CD14-positive monocyte (primary cell): Measurements from ENCODE around the gene AP3B2. TPM values are rescaled to one million over a fixed set of nuclear protein-coding genes. Genes with fewer than 3 reads are reported as not detected.

Source experiments
- DNase-seq, 3 donors: peaks; one replicate each; pipeline ENCODE4 v3.0.0-alpha.2; 2011 to 2022
- H2AFZ ChIP-seq: 2 replicates; pipeline ENCODE4 v1.6.0; 2012; ENCODE audit warnings: mild to moderate bottlenecking, low read depth, low read length, inconsistent platforms; ENCODE audit not compliant: insufficient read depth, poor library complexity, severe bottlenecking
- H3K27ac ChIP-seq, 2 donors: 1 replicate in 1 of 2; 2 replicates in 1 of 2; pipeline ENCODE4 v1.5.1; 2012 to 2013; ENCODE audit warnings: low read length in 2 of 2, control low read depth in 1 of 2, inconsistent platforms in 1 of 2, low read depth in 1 of 2, mild to moderate bottlenecking in 1 of 2
- H3K27me3 ChIP-seq, 2 donors: one replicate each; pipeline versions ENCODE4 v1.6.0 to v1.6.1; 2011 to 2013; ENCODE audit warnings: low read length in 2 of 2; ENCODE audit not compliant: control insufficient read depth in 2 of 2, insufficient read depth in 2 of 2
- H3K36me3 ChIP-seq, 2 donors: replicated peaks in 1 of 2; 1 replicate in 1 of 2; 2 replicates in 1 of 2; pipeline versions ENCODE4 v1.5.1 to v1.6.1; 2012 to 2013; ENCODE audit warnings: low read length in 2 of 2, control low read depth in 1 of 2, inconsistent platforms in 1 of 2, mild to moderate bottlenecking in 1 of 2; ENCODE audit not compliant: insufficient read depth in 2 of 2, control insufficient read depth in 1 of 2
- H3K4me1 ChIP-seq, 2 donors: 1 replicate in 1 of 2; 2 replicates in 1 of 2; pipeline versions ENCODE4 v1.5.1 to v1.6.1; 2012 to 2013; ENCODE audit warnings: low read length in 2 of 2, control low read depth in 1 of 2, inconsistent platforms in 1 of 2, mild to moderate bottlenecking in 1 of 2, moderate library complexity in 1 of 2; ENCODE audit not compliant: insufficient read depth in 2 of 2, control insufficient read depth in 1 of 2
- H3K4me2 ChIP-seq: replicated peaks from 2 replicates; pipeline ENCODE3; 2012; ENCODE audit warnings: low read length, moderate library complexity, mild to moderate bottlenecking; ENCODE audit not compliant: poor library complexity, severe bottlenecking; ENCODE audit errors: extremely low read depth
- H3K4me3 ChIP-seq, 3 experiments: fragments of 200-600 bp in 1 of 3; sonication (generic) in 1 of 3; replicated peaks in 1 of 3; 1 replicate in 2 of 3; 2 replicates in 1 of 3; pipeline ENCODE4 v1.5.1; 2011 to 2013; ENCODE audit warnings: low read length in 3 of 3, mild to moderate bottlenecking in 3 of 3, control low read depth in 2 of 3, low read depth in 2 of 3, inconsistent platforms in 1 of 3, moderate library complexity in 1 of 3
- H3K79me2 ChIP-seq: 2 replicates; pipeline ENCODE4 v1.6.0; 2012; ENCODE audit warnings: mild to moderate bottlenecking, control low read depth, inconsistent platforms, low read length, moderate library complexity; ENCODE audit not compliant: insufficient read depth
- H3K9ac ChIP-seq: 2 replicates; pipeline ENCODE4 v1.6.0; 2017; ENCODE audit warnings: low read length, mild to moderate bottlenecking; ENCODE audit not compliant: insufficient read depth, poor library complexity, severe bottlenecking
- H3K9me3 ChIP-seq, 2 donors: replicated peaks in 1 of 2; 1 replicate in 1 of 2; 2 replicates in 1 of 2; pipeline versions ENCODE4 v1.5.1 to v1.6.1; 2012 to 2013; ENCODE audit warnings: low read length in 2 of 2, control low read depth in 1 of 2; ENCODE audit not compliant: control insufficient read depth in 1 of 2, insufficient read depth in 1 of 2
- H4K20me1 ChIP-seq: 2 replicates; pipeline ENCODE4 v1.6.0; 2012; ENCODE audit warnings: mild to moderate bottlenecking, low read length, control low read depth, moderate library complexity; ENCODE audit not compliant: insufficient read depth
- H3K27ac Mint-ChIP-seq, 7 donors: one replicate each; pipeline ENCODE4 v1.8.0; 2020; ENCODE audit warnings: mild to moderate bottlenecking in 7 of 7, mixed read lengths in 7 of 7, moderate library complexity in 6 of 7, inconsistent platforms in 2 of 7
- H3K27me3 Mint-ChIP-seq, 3 donors: one replicate each; pipeline ENCODE4 v1.8.0; 2021 to 2022; ENCODE audit warnings: low read depth in 3 of 3, mild to moderate bottlenecking in 3 of 3, mixed read lengths in 3 of 3, moderate library complexity in 3 of 3, inconsistent platforms in 1 of 3
- H3K36me3 Mint-ChIP-seq, 2 donors: one replicate each; pipeline ENCODE4 v1.8.0; 2020; ENCODE audit warnings: mixed read lengths in 2 of 2, inconsistent platforms in 1 of 2, mild to moderate bottlenecking in 1 of 2
- H3K4me1 Mint-ChIP-seq: one replicate; pipeline ENCODE4 v1.8.0; 2020; ENCODE audit warnings: mild to moderate bottlenecking, mixed read lengths
- H3K4me3 Mint-ChIP-seq, 2 donors: one replicate each; pipeline ENCODE4 v1.8.0; 2020; ENCODE audit warnings: mild to moderate bottlenecking in 2 of 2, mixed read lengths in 2 of 2, moderate library complexity in 1 of 2
- H3K9me3 Mint-ChIP-seq, 7 donors: one replicate each; pipeline ENCODE4 v1.8.0; 2020 to 2022; ENCODE audit warnings: mixed read lengths in 7 of 7, mild to moderate bottlenecking in 6 of 7, moderate library complexity in 6 of 7, inconsistent platforms in 2 of 7
- WGBS: methylation state at CpG from one replicate; pipeline ENCODE4 v1.1.5; 2013; ENCODE audit warnings: missing lambda C conversion rate; ENCODE audit not compliant: insufficient coverage; 5-methylcytosine and 5-hydroxymethylcytosine counted together
- intact Hi-C, 2 donors: fragments of 100-400 bp; cut with micrococcal nuclease; formaldehyde crosslinking; loops; one replicate each; pipeline versions ENCODE4 v1.15.0 to v1.15.1; 2023
- polyA plus RNA-seq, 3 donors: library from polyadenylated mRNA; depleted of rRNA in 1 of 3; unstranded in 2 of 3; stranded (reverse) in 1 of 3; fragments of 300-500 nt in 2 of 3; fragments of >200 nt in 1 of 3; fragmentation: Illumina TruSeq in 2 of 3; gene quantifications; 1 replicate in 2 of 3; 2 replicates in 1 of 3; pipeline ENCODE4 v1.2.3, GENCODE V29; 2012 to 2021
- TF ChIP-seq, protein P1 (sequence below): fragments of 200-600 bp; IDR thresholded peaks from one replicate; pipeline ENCODE4 v1.8.0; 2022; ENCODE audit warnings: antibody characterized with exemption, mild to moderate bottlenecking

Gene AP3B2
- polyA plus RNA-seq, 3 donors = 0.85 to 0.95 TPM; not detected in 1

DNA sequence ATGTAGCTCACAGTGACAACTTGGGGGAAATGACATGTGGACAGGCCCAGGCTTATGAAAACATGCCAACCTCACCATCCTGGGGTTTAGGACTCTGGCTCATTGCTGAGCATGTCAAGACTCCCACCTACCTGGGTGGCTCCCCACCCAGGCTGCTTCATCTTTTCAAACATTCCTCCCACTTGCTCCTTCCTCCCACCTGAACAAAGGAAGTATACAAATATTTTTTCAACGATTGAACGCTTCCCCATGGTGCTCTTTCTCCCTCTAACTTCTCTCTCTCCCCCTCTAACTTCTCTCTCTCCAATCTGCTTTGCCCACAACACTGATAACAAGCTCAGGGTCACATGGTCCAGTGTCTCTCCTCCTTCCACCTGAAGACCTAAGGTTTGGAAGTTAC, 34.8 kb downstream of the AP3B2 start:
- H3K36me3 ChIP-seq = no peaks in the 10 kb centered on the region
- H3K27ac Mint-ChIP-seq = no peak overlapping the region
- no peak overlapping the region for H3K4me3 Mint-ChIP-seq
- H3K4me1 Mint-ChIP-seq = peaks cover under 1% of the 10 kb centered on the region
- DNase-seq = no peak
- H3K4me2 ChIP-seq = no peak overlapping the region
- no peaks in the 10 kb centered on the region for H3K79me2 ChIP-seq
- peaks cover 0 to 4% (median 1%) of the 10 kb centered on the region in 7 donors for H3K9me3 Mint-ChIP-seq
- H4K20me1 ChIP-seq = no peaks in the 10 kb centered on the region
- no peak overlapping the region for H3K27ac ChIP-seq
- no peaks in the 10 kb centered on the region for H3K4me1 ChIP-seq
- no peaks in the 10 kb centered on the region for H3K36me3 Mint-ChIP-seq
- TF ChIP-seq, protein P1, sequence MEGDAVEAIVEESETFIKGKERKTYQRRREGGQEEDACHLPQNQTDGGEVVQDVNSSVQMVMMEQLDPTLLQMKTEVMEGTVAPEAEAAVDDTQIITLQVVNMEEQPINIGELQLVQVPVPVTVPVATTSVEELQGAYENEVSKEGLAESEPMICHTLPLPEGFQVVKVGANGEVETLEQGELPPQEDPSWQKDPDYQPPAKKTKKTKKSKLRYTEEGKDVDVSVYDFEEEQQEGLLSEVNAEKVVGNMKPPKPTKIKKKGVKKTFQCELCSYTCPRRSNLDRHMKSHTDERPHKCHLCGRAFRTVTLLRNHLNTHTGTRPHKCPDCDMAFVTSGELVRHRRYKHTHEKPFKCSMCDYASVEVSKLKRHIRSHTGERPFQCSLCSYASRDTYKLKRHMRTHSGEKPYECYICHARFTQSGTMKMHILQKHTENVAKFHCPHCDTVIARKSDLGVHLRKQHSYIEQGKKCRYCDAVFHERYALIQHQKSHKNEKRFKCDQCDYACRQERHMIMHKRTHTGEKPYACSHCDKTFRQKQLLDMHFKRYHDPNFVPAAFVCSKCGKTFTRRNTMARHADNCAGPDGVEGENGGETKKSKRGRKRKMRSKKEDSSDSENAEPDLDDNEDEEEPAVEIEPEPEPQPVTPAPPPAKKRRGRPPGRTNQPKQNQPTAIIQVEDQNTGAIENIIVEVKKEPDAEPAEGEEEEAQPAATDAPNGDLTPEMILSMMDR = no peak
- peaks cover 0 to 22% of the 10 kb centered on the region in 2 donors for H3K27me3 ChIP-seq
- no peak overlapping the region for H3K4me3 ChIP-seq
- no peak overlapping the region for H2AFZ ChIP-seq
- intact Hi-C loops = no loop called here
- WGBS = 70% methylated on average over 2 of the region's 2 CpGs
- H3K9me3 ChIP-seq = no peaks in the 10 kb centered on the region
- peaks cover 14 to 20% (median 17%) of the 10 kb centered on the region in 3 donors for H3K27me3 Mint-ChIP-seq
- H3K9ac ChIP-seq = no peak overlapping the region

DNA sequence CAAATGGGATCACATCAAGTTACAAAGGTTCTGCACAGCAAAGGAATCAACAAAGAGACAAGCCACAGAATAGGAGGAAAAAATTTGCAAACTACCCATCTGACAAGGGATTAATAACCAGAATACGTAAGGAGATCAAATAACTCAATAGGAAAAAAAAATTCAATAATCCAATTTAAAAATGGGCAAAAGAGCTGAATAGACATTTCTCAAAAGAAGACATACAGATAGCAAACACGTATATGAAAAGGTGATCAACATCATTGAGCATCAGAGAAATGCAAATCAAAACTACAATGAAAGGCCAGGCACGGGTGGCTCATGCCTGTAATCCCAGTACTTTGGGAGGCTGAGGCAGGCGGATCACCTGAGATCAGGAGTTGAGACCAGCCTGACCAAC, 39.0 kb downstream of the AP3B2 start:
- DNase-seq = no peak
- 96% methylated on average over 3 of the region's 4 CpGs for WGBS
- H3K4me2 ChIP-seq = no peak overlapping the region
- H3K9me3 ChIP-seq = no peaks in the 10 kb centered on the region
- no peaks in the 10 kb centered on the region for H3K4me1 ChIP-seq
- H3K27ac ChIP-seq = no peak overlapping the region
- H3K36me3 ChIP-seq = no peaks in the 10 kb centered on the region
- no peaks in the 10 kb centered on the region for H4K20me1 ChIP-seq
- no peak overlapping the region for H3K4me3 Mint-ChIP-seq
- no peaks in the 10 kb centered on the region for H3K79me2 ChIP-seq
- no peaks in the 10 kb centered on the region for H3K36me3 Mint-ChIP-seq
- TF ChIP-seq, protein P1 = no peak
- intact Hi-C loops = no loop called here
- H2AFZ ChIP-seq = no peak overlapping the region
- H3K27ac Mint-ChIP-seq = no peak overlapping the region
- peaks cover 0 to 4% (median 0%) of the 10 kb centered on the region in 7 donors for H3K9me3 Mint-ChIP-seq
- no peaks in the 10 kb centered on the region for H3K4me1 Mint-ChIP-seq
- H3K27me3 Mint-ChIP-seq = peaks cover 0 to 10% (median 4%) of the 10 kb centered on the region in 3 donors
- H3K27me3 ChIP-seq = no peaks in the 10 kb centered on the region
- H3K4me3 ChIP-seq = no peak overlapping the region
- H3K9ac ChIP-seq = no peak overlapping the region
